Activated CD8-positive, alpha-beta memory T cell treated with anti-CD3 and anti-CD28 coated beads, Interleukin-2, amount 10 ng/mL, durations not matched to agents 7 days and 5 days (primary cell): ENCODE data around the gene SLC25A39. TPM values are rescaled to one million over a fixed set of nuclear protein-coding genes. Genes with fewer than 3 reads are reported as not detected.

Experiments used
- total RNA-seq, 2 experiments: library from RNA; stranded (reverse); gene quantifications; one replicate each; pipeline ENCODE4 v1.2.3, GENCODE V29; 2021

Gene SLC25A39
- total RNA-seq, 2 experiments from 2014 or later: 103 to 133 TPM

Other genes with a start within 250 kb of the SLC25A39 start
- 10 to 100 TPM; 25.5 to 32.5 TPM for gene HDAC5, start 201.2 kb downstream of the SLC25A39 start, total RNA-seq
- 10 to 100 TPM; 19.8 to 23.1 TPM for gene HROB, start 182.9 kb downstream of the SLC25A39 start, total RNA-seq
- gene ASB16, start 154.1 kb downstream of the SLC25A39 start, total RNA-seq: under 1 TPM in 1 of 2 experiments, not detected in 1; 0.26 TPM
- gene TMUB2, start 137.9 kb downstream of the SLC25A39 start, total RNA-seq: 10 to 100 TPM; 31.4 to 34.1 TPM
- gene ATXN7L3, start 124.9 kb downstream of the SLC25A39 start, total RNA-seq: 100 to 1,000 TPM; 106 to 122 TPM
- 100 to 1,000 TPM; 128 to 158 TPM for gene UBTF, start 105.1 kb downstream of the SLC25A39 start, total RNA-seq
- not detected for gene SLC4A1, start 56.7 kb downstream of the SLC25A39 start, total RNA-seq
- gene RUNDC3A, start 16.2 kb downstream of the SLC25A39 start, total RNA-seq: under 1 TPM in 1 of 2 experiments, not detected in 1; 0.18 TPM
- 10 to 100 TPM; 56.5 to 69.2 TPM for gene GRN, start 20.5 kb upstream of the SLC25A39 start, total RNA-seq
- gene FAM171A2, start 39.0 kb upstream of the SLC25A39 start, total RNA-seq: under 1 TPM in 1 of 2 experiments, not detected in 1; 0.26 TPM
- gene ITGA2B, start 64.8 kb upstream of the SLC25A39 start, total RNA-seq: under 1 TPM; 0.09 to 0.44 TPM
- 10 to 100 TPM; 46.1 to 51.6 TPM for gene GPATCH8, start 178.6 kb upstream of the SLC25A39 start, total RNA-seq
- gene FZD2, start 232.7 kb upstream of the SLC25A39 start, total RNA-seq: under 1 TPM in 1 of 2 experiments, not detected in 1; 0.30 TPM